Endothelial cell of umbilical vein (primary cell): ENCODE measurements around the gene PXN. TPM values are rescaled to one million over a fixed set of nuclear protein-coding genes. Genes with fewer than 3 reads are reported as not detected.

Source experiments
- BruUV-seq: library from RNA; stranded (reverse); fragments of 400-500 nt; replicated peaks from 2 replicates; lab custom pipeline; 2021; lab: Mats Ljungman, UMichigan
- CTCF ChIA-PET: fragments of 300-600, 350-600 bp; sonication (Branson Sonifier 250); formaldehyde crosslinking; loops from one replicate; lab custom pipeline; 2021; ENCODE audit warnings: antibody characterized with exemption, inconsistent platforms; lab: Charles Lee
- POLR2A ChIA-PET: fragments of 300-600, 350-600 bp; sonication (Branson Sonifier 250); formaldehyde crosslinking; loops from one replicate; lab custom pipeline; 2021; ENCODE audit warnings: antibody characterized with exemption, inconsistent platforms; lab: Charles Lee
- DNase-seq: peaks from one replicate; pipeline ENCODE4 v3.0.0-alpha.2; 2011; ENCODE audit warnings: low read depth, low spot score
- FAIRE-seq: peaks from 2 replicates; lab custom pipeline; 2011; peaks lifted over from hg19 to GRCh38; lab: Jason Lieb, UNC
- H2AFZ ChIP-seq: 2 replicates; pipeline ENCODE4 v1.6.0; 2012; ENCODE audit warnings: low read depth, low read length, control low read depth, inconsistent platforms
- H3K27ac ChIP-seq: 2 replicates; pipeline ENCODE4 v1.5.1; 2011; ENCODE audit warnings: low read depth, mild to moderate bottlenecking, control low read depth, low read length, moderate library complexity; ENCODE audit not compliant: insufficient read depth
- H3K27me3 ChIP-seq, 2 experiments: 2 replicates each; pipeline versions ENCODE4 v1.6.0 to v1.6.1; 2011; ENCODE audit warnings: low read length in 2 of 2, mixed read lengths in 1 of 2; ENCODE audit not compliant: control insufficient read depth in 2 of 2, insufficient read depth in 2 of 2
- H3K36me3 ChIP-seq, 2 experiments: 2 replicates in 1 of 2; 3 replicates in 1 of 2; pipeline ENCODE4 v1.5.1; 2011; ENCODE audit warnings: low read length in 2 of 2, mild to moderate bottlenecking in 1 of 2, moderate library complexity in 1 of 2; ENCODE audit not compliant: control insufficient read depth in 2 of 2, insufficient read depth in 2 of 2; ENCODE audit errors: extremely low read depth in 1 of 2
- H3K4me1 ChIP-seq: 3 replicates; pipeline ENCODE4 v1.5.1; 2011; ENCODE audit warnings: mild to moderate bottlenecking, low read length; ENCODE audit not compliant: control insufficient read depth, insufficient read depth; ENCODE audit errors: extremely low read depth
- H3K4me2 ChIP-seq: 2 replicates; pipeline ENCODE4 v1.6.1; 2011; ENCODE audit warnings: low read length, control low read depth, mixed read lengths; ENCODE audit not compliant: insufficient read depth
- H3K4me3 ChIP-seq, 3 experiments: fragments of 200-600 bp in 1 of 3; sonication (generic), shearing (Covaris generic) in 1 of 3; replicated peaks in 1 of 3; 2 replicates each; pipeline ENCODE4 v1.5.1; 2011 to 2016; ENCODE audit warnings: control low read depth in 3 of 3, low read length in 3 of 3, mild to moderate bottlenecking in 2 of 3, inconsistent platforms in 1 of 3, low read depth in 1 of 3, moderate library complexity in 1 of 3; ENCODE audit not compliant: insufficient read depth in 1 of 3
- H3K79me2 ChIP-seq: 2 replicates; pipeline ENCODE4 v1.6.0; 2012; ENCODE audit warnings: low read length, inconsistent platforms; ENCODE audit not compliant: control insufficient read depth, insufficient read depth
- H3K9ac ChIP-seq: replicated peaks from 2 replicates; pipeline ENCODE3; 2011; ENCODE audit warnings: low read length, control low read depth; ENCODE audit not compliant: insufficient read depth; ENCODE audit errors: extremely low read depth
- H3K9me1 ChIP-seq: replicated peaks from 3 replicates; pipeline ENCODE4 v1.6.0; 2011; ENCODE audit warnings: mild to moderate bottlenecking, low read length; ENCODE audit not compliant: control insufficient read depth, insufficient read depth; ENCODE audit errors: extremely low read depth
- H3K9me3 ChIP-seq: replicated peaks from 2 replicates; pipeline ENCODE4 v1.5.1; 2012; ENCODE audit warnings: low read length, inconsistent platforms; ENCODE audit not compliant: control insufficient read depth, insufficient read depth
- H4K20me1 ChIP-seq: replicated peaks from 2 replicates; pipeline ENCODE3; 2011; ENCODE audit warnings: mild to moderate bottlenecking, low read length; ENCODE audit not compliant: control insufficient read depth, insufficient read depth; ENCODE audit errors: extremely low read depth
- CTCF ChIP-seq, 2 donors: IDR thresholded peaks; 1 replicate in 1 of 2; 2 replicates in 1 of 2; pipeline ENCODE4 v1.5.1; 2011; ENCODE audit warnings: low read length in 2 of 2, mild to moderate bottlenecking in 2 of 2, moderate library complexity in 2 of 2, control low read depth in 1 of 2, inconsistent platforms in 1 of 2, low read depth in 1 of 2; ENCODE audit not compliant: insufficient read depth in 1 of 2; ENCODE audit errors: extremely low read depth in 1 of 2
- EZH2 ChIP-seq: IDR thresholded peaks from 2 replicates; pipeline ENCODE4 v1.6.1; 2012; ENCODE audit warnings: borderline replicate concordance, low read depth, mild to moderate bottlenecking, moderate library complexity, low read length, inconsistent platforms; ENCODE audit not compliant: severe bottlenecking
- FOS ChIP-seq: IDR thresholded peaks from 2 replicates; pipeline ENCODE4 v1.6.1; 2011; ENCODE audit warnings: mild to moderate bottlenecking, low read length, moderate library complexity, borderline replicate concordance; ENCODE audit not compliant: insufficient read depth
- GATA2 ChIP-seq: IDR thresholded peaks from 2 replicates; pipeline ENCODE4 v1.7.0; 2011; ENCODE audit warnings: low read depth, mild to moderate bottlenecking, moderate library complexity, mixed read lengths, low read length; ENCODE audit not compliant: insufficient read length, insufficient read depth
- JUN ChIP-seq: IDR thresholded peaks from 2 replicates; pipeline ENCODE4 v1.6.1; 2011; ENCODE audit warnings: borderline replicate concordance, low read depth; ENCODE audit not compliant: insufficient read length, insufficient read depth
- MYC ChIP-seq: IDR thresholded peaks from one replicate; pipeline ENCODE4 v1.6.1; 2011; ENCODE audit warnings: mild to moderate bottlenecking, low read depth, low read length
- POLR2A ChIP-seq: IDR thresholded peaks from 2 replicates; pipeline ENCODE4 v1.6.1; 2012; ENCODE audit warnings: low read depth, mild to moderate bottlenecking, control low read depth, low read length
- POLR2AphosphoS5 ChIP-seq: IDR thresholded peaks from 2 replicates; pipeline ENCODE4 v1.6.1; 2012; ENCODE audit warnings: low read depth, mild to moderate bottlenecking, control low read depth, low read length, moderate library complexity; ENCODE audit not compliant: insufficient read depth
- dilution Hi-C: fragments of 300-500 bp; cut with MboI; formaldehyde crosslinking; loops from one replicate; pipeline ENCODE4 v1.15.0; 2019; ENCODE audit warnings: low sequenced_read_pairs; ENCODE audit not compliant: extremely low pct_ligation_motif_present
- intact Hi-C: fragments of 100-400 bp; cut with micrococcal nuclease; formaldehyde crosslinking; loops from one replicate; pipeline ENCODE4 v1.10.0; 2022
- polyA plus RNA-seq, 4 experiments: library from polyadenylated mRNA; depleted of rRNA in 3 of 4; stranded (reverse) in 3 of 4; unstranded in 1 of 4; fragments of >200 nt; gene quantifications; 2 replicates each; pipeline versions ENCODE4 v1.2.1 to v1.2.3, GENCODE V29; 2011 to 2012; ENCODE audit warnings: missing spikeins in 1 of 4
- total RNA-seq: library from RNA; stranded (reverse); gene quantifications from 2 replicates; pipeline ENCODE4 v1.2.3, GENCODE V29; 2021
- TF ChIP-seq, protein P1 (sequence below): IDR thresholded peaks from 2 replicates; pipeline ENCODE4 v1.6.1; 2011; ENCODE audit not compliant: insufficient read depth, insufficient read length

PXN gene
- total and polyA plus RNA-seq, 2 donors (not counting 3 experiments of a cell fraction or from before 2014, with no cell fraction given): 132 to 258 TPM

DNA sequence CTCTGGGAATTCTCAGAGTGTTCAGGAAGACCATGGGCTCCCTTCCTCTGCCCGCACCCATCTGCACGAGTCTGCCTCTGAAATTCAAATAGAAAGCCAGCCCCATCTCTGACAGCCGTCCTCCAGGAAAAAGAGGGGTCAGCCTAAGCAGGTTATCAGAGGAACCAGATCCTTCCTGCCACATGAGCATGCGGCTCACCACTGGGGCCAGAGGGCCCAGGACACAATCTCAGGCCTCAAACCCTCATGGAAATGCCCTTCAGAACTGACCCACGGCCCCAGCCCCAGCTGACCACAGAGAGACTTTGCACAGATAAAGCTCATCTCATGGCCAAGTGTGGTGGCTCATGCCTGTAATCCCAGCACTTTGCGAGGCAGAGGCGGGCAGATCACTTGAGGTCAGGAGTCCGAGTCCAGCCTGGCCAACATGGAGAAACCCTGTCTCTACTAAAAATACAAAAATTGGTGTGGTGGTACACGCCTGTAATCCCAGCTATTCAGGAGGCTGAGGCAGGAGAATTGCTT, 23.2 kb downstream of the PXN start:
- Histone ChIP-seq H3K27me3 (no peaks in the 10 kb centered on the region), H3K4me3 (no peak overlapping the region), H3K27ac (peak overlapping the region; percentile 83), H3K9me1 (no peaks in the 10 kb centered on the region), H4K20me1 (no peaks in the 10 kb centered on the region), H3K9ac (peak overlapping the region; percentile 52), H3K79me2 (peaks cover 84% of the 10 kb centered on the region), H3K4me2 (peak overlapping the region; percentile 28), H2AFZ (no peak overlapping the region), H3K36me3 (no peaks in the 10 kb centered on the region), H3K4me1 (peaks cover 82% of the 10 kb centered on the region), H3K9me3 (no peaks in the 10 kb centered on the region)
- dilution Hi-C loops (no loop called here), intact Hi-C loops (loop anchor here (1.0 kb wide), 2 partner anchors 11 to 15 kb away; no protein-coding TSS in a partner anchor)
- CTCF ChIA-PET: interaction anchor here (1.2 to 33.5 kb wide), 3 partner anchors 8 to 15 kb away, joined by 6 to 1402 read pairs (median 906); partner anchors contain the start of gene PXN
- FAIRE-seq: peak; percentile 99
- TF ChIP-seq, protein P1, sequence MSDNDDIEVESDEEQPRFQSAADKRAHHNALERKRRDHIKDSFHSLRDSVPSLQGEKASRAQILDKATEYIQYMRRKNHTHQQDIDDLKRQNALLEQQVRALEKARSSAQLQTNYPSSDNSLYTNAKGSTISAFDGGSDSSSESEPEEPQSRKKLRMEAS: peak; percentile 57
- peak; percentile 86 for TF ChIP-seq MYC
- no peak for TF ChIP-seq CTCF (IDR thresholded peaks at IDR 0.05; ENCODE audit: extremely low read depth in 1 of 2, insufficient read depth in 1 of 2, low read depth in 1 of 2, low read length in 2 of 2)
- peak; percentile 91 for TF ChIP-seq POLR2A
- peak; percentile 51 for TF ChIP-seq JUN
- no peak for TF ChIP-seq EZH2
- TF ChIP-seq GATA2: peak; percentile 97
- peak; percentile 47 for TF ChIP-seq FOS
- TF ChIP-seq POLR2AphosphoS5: peak; percentile 98
- peak; percentile 96 for DNase-seq
- BruUV-seq: no TSS peak
- POLR2A ChIA-PET: interaction anchor here (0.9 to 5.9 kb wide), 8 partner anchors 8 to 50 kb away, joined by 3 to 52 read pairs (median 18); partner anchors contain the start of genes PXN, RNU4-1, RNU4-2 and RPLP0
